NCI-H146 treated with DMSO at 0.1 percent for 48 hours (cell line): Measurements from ENCODE around the gene CCDC110.

Source experiments
- DNase-seq: peaks from one replicate; lab custom pipeline; 2025; ENCODE audit not compliant: unreplicated experiment; lab: John Stamatoyannopoulos, UW

The CCDC110 gene

GRCh38 chr4:185473247-185473646 is 1.7 kb upstream of the CCDC110 start:
- no peak for DNase-seq

GRCh38 chr4:185472103-185472542 is 590 bp upstream of the CCDC110 start:
- no peak for DNase-seq

DNA sequence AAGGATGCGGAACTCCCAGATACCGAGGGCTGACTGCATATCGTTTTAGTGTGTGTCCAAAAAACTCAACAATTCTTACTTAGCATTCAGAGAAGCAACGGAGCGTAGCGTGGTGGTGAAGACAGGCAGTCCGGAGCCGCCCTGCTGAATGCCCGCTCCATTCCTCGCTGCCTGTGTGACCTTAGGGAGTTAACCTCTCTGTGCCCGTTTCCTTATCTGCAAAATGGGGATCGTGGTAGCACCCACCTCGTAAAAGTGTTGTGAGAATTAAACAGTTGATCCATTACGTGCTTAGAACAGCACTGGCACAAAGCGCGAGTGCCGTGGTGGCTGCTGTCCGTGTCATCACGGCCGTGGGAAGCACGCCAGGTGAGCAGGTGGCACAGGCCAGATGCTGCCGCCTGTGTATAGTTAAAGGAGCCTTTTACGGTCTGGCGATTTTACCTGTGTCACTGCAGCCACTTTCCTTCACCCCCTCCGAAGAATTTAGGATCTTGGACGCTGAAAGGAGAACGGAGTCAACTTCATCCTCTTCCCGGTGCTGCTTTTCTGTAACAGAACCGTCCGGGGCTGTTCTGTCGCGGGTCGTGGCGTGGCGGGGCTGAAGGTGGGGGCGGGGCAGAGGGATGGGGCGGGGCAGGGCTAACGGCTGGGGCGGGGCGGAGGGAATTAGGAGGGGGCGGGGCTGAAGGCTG is 885 bp downstream of the CCDC110 start:
- DNase-seq, result peak; percentile 17

DNA sequence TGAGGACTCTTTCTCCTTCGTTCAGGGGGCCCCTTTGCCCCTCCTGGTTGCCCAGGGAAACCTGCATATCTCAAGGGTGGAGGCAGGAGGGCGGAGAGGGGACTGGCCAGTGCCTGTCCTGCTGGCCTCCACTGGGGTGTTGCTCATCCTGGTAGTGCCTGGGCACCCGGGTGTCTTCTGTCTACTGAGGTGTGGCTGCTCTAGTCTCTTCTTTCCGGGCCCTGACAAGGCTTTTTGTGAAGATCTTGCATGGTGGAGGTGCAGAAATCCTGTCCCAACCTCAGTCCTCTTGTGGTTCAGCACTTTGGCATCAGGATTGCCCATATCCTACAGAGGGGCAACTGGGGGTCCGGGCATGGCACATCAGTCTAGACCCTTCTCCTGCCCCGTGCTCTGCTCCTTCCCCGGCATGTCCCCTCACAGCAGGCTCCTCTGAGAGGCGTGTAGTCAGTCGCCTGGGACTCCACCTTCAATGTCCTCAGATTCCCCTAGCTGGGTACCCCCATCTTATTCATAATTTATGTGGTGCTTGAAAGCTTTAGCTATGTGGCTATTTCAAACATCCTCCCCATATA is 1.9 kb downstream of the CCDC110 start:
- no peak for DNase-seq

- no peak for DNase-seq
These were observed 2.5 kb downstream of the CCDC110 start for GRCh38 chr4:185468999-185469398.

DNA sequence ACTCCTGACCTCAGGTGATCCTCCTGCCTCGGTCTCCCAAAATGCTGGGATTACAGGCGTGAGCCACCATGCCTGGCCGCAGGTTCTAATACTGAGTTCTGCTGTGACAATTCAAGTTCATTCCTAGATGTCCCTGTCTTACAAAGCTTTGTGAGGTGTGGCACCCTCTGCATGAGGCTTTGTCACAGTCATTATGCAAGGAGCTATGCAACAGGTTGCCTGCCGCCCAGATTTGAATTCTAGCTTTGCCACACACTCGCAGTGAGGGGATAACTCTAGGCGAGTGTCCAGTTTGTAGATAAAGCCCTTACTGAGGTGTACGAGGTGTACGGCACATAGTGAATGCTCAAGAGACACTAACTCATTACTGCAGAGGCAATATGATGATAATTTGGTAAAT is 3.5 kb downstream of the CCDC110 start:
- no peak for DNase-seq

- DNase-seq, result no peak
These were observed 4.4 kb downstream of the CCDC110 start for GRCh38 chr4:185467101-185467500.

- DNase-seq, result no peak
These were observed 5.8 kb downstream of the CCDC110 start for GRCh38 chr4:185465707-185466106.

DNA sequence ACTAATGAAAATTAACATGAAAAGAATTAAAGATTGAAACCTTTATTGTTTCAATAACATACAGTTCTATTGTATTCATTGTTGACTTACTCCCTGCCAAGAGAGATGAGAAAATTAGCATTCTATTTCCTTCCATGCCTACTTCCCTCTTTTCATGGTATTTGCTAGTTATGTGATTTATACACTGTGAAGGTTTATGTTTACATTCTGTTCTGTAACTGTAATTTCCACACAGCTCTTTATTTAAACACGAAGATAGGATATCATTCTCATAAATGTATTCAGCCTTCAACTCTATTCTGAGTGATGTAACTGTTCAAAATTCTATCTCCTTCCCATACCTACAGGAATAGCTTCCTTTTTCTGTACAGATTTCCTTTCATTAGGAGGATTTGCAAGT is 6.6 kb downstream of the CCDC110 start:
- peak; percentile 1 for DNase-seq

DNA sequence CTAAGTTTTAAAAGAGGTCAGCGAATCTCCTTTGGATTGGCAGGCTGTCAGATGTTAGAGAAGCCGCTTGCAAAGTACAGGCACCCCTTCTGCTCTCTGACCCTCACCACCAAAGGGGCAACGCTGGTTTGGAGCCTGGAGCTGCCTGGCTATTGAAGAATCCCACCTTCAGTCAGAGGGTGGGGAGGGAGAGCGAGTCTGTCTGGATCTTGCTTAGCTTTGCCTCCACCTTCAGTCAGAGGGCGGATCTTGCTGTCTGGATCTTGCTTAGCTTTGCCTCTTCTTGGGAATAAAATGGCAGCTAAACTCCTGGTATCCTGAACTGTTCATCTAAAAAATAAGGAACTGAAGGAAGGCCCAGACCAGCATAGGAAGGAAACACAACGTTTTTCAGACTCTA is 7.3 kb downstream of the CCDC110 start:
- DNase-seq, result no peak

DNA sequence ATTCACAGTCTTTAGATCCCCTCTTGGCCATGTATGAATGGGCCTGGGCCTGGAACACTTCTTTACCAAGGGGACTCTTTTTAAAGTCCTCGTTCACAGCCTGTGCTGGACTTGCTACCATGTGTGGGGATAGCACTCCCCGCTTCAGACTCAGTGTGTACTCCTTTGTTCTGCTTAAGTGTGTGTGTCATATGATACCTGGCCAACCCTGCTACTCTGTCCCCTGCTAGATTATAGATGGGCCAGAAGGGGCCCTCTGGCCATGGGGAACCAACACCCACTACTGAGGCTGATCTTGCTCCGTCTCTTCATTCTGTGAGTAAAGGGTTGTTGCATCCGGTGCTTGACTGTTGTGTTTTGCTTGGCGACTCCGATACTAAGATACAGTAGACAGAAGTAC is 8.0 kb downstream of the CCDC110 start:
- DNase-seq, result no peak

DNA sequence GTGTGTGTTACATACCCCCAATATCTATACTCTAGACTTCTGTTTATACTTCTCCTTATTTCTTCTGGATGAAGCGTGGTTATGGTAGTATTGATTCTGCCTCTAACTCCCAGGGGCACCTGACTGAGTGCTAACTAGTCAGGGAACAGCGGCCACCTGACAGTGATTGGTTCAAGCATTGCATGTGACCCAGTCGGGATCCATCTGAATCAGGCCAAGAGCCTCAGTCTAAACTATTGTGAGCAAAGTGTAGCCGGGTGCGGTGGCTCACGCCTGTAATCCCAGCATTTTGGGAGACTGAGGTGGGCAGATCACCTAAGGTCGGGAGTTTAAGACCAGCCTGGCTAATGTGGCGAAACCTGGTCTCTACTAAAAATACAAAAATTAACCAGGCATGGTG is 10.0 kb downstream of the CCDC110 start:
- DNase-seq, result no peak

GRCh38 chr4:185457136-185457535 is 14.4 kb downstream of the CCDC110 start:
- no peak for DNase-seq

DNA sequence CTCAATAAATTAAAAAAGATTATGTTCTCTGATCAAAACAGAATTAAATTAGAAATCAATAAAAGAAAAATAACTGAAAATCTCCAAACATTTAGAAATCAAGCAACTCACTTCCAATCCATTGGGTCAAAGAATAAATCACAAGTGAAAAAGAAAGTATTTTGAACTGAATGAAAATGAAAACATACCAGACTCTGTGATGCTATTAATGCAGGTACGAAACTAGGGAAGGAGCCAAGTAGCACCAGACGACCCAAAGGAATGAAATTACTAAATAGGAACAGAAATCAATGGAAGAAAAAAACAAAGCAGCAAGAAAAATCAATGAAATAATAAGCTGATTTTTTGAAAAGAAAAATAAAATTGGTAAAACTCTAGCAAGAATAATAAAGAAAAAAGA is 15.4 kb downstream of the CCDC110 start:
- DNase-seq, result no peak

- no peak for DNase-seq
These were observed 26.3 kb downstream of the CCDC110 start for GRCh38 chr4:185445209-185445608.

GRCh38 chr4:185441479-185441878 is 30.1 kb downstream of the CCDC110 start:
- DNase-seq, result no peak

- DNase-seq, result no peak
These were observed 33.7 kb downstream of the CCDC110 start for GRCh38 chr4:185437809-185438208.

DNA sequence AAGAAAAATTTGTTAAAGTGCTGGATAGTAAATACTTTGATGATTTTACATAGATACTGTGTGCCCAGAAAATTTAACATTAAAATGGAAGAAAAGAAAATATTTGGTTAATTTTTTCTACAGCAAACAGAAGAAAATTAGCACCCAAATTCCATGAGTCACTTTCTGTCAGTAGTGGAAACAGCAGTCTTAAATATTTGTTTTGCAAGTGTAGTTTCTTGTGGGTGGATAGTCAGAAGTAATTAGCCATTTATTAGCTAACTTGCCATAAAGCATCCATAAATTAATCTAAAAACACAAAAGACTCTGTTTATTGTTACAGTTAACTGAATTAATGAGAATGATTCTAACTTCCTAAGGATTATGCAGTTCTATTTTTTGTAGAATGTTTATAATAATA is 36.1 kb downstream of the CCDC110 start:
- no peak for DNase-seq

- DNase-seq, result no peak
These were observed 41.9 kb downstream of the CCDC110 start for GRCh38 chr4:185429660-185430059.

DNA sequence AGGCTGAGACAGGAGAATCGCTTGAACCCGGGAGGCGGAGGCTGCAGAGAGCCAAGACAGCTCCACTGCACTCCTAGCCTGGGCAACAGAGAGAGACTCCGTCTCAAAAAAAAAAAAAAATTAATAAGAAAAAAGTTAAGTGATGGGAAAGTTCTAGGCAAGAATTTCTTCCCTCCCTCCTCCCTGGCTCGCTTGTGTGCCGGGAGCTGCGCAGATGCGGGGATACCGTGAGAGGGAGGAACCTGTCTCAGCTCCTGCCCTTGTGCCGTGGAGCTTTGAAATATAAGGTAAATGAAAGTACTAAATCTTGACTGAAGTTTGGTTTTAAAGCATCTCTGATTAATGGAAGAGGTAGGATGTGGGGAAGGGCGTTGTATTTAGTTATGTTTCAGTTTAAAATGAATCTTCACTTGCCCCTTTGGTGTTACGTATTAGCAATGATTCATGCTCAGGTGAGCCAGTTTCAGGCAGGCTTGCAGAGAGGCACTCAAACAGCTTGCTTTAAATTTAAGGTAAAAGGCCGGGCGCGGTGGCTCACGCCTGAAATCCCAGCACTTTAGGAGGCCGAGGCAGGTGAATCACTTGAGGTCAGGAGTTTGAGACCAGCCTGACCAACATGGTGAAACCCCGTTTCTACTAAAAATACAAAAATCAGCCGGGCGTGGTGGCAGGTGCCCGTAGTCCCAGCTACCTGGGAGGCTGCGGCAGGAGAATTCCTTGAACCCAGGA is 44.4 kb downstream of the CCDC110 start:
- DNase-seq, result no peak

- peak; percentile 69 for DNase-seq
These were observed 45.7 kb downstream of the CCDC110 start, which contains the start of gene UFSP2 for GRCh38 chr4:185425647-185426352. Gene UFSP2 (minus strand): TSS chr4:185425964. CDS start chr4:185425868, 96 bp downstream.
